GM19328 (cell line): ENCODE data around the gene LINC00237.

Experiments
- ATAC-seq: cut with Tn5 transposase; IDR thresholded peaks from one replicate; pipeline ENCODE4 v1.9.1; 2021; ENCODE audit warnings: mild to moderate bottlenecking, moderate library complexity; ENCODE audit not compliant: unreplicated experiment

LINC00237 gene

DNA sequence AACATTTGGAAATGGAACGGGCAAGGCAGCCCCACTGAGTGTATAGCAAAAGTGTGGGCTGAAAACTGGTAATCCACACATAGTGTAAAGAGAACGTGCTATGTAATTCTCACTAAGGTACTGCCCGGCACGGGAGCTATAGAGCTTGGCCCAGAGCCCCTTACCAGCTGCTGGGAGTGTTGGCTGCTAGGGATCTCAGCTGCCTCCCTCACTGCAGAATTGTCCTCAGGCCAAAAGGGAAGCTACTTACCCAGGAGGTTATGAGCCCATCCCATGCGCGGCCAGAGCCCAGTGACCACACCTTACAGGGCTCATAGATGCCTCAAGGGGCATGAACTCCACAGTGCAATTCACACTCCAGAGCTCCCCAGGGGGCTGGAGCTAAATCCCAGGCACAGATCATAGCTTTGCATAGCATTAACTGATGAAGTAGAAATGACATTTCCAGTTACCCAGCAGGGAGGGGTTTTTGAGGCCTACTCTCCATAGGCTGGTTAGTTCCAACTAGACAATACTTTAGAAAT, 56.8 kb downstream of the LINC00237 start:
- ATAC-seq, result no peak

DNA sequence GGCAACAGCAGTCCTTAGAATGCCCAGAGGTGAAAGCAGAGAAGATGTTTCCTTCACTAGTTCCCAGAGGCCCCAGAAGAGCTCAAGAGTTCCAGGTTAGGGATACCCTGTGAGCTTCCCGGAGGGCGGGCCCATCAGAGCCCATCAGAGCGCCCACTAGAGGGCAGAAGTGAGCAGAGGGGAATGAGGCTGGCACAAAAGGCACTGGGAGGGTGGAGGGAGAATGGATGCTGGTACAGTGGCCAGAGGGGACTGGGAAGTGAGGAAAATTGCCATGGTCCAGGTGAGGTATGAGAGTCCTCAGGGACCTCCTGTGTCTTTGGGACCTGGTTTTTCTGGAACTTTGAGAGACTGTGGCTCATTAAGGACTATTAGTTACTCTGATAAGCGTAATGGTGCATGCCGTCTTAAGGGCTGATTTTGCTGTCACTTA, 57.3 kb downstream of the LINC00237 start:
- no peak for ATAC-seq

DNA sequence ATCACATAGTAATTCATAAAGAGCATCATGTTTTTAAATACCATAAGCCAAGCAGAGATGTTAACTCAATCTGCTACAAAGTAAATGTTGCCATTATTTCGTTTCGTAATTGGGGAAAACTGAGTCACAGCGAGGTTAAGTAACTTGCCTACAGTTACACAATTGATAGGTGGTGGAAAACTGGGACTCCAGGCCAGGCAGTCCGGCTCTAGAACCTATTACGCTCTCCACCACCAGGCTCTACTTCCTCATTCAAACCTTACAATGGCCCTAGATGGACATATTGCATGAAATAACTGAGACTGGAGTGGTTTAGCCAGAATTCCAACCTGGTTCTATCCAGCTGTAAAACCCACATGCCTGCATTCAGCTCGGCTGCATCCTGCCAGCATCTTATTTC, 58.2 kb downstream of the LINC00237 start:
- ATAC-seq, result no peak

DNA sequence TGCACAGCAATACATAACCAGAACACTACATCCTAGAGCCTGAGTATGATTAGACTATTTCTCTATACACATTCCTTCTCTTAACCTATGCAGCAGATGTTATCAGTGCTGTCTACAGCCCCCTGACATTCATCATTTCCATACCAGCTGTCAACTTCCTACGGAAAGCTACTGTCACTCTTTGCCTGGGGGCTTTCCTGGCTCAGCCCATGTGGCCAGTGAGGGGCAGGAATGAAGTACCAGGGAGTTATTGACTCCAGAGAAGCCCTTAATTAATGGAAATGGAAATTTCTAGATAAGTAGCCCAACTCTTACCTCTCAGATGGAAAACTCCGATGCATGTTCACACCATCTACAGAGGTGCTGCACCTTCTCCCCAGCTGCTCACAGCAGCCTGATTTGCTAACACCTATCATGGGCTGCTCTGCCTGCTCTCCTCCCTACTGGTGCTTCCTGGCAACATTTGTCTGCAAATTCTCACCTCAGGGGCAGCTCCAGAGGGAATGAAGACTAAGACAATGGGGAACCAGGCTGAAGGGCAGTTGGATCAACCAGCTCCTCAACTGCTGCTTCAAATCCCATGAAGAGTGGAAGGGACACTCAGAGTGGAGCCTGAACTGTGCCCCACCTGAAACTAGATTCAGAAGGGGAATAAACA, 59.6 kb downstream of the LINC00237 start:
- no peak for ATAC-seq
